ENCODE data around the gene C1orf226. TPM values are rescaled to one million over a fixed set of nuclear protein-coding genes. Genes with fewer than 3 reads are reported as not detected.

C1orf226 gene
- total RNA-seq, 1 donor from 2014 or later = 0.85 TPM

- Histone ChIP-seq H3K36me3 (peaks cover 0 to 19% of the 10 kb centered on the region in 2 donors), H3K27ac (no peak overlapping the region), H3K27me3 (no peaks in the 10 kb centered on the region), H3K4me3 (no peak overlapping the region), H3K4me1 (no peaks in the 10 kb centered on the region), H3K9me3 (no peaks in the 10 kb centered on the region)
- TF ChIP-seq, protein P1, sequence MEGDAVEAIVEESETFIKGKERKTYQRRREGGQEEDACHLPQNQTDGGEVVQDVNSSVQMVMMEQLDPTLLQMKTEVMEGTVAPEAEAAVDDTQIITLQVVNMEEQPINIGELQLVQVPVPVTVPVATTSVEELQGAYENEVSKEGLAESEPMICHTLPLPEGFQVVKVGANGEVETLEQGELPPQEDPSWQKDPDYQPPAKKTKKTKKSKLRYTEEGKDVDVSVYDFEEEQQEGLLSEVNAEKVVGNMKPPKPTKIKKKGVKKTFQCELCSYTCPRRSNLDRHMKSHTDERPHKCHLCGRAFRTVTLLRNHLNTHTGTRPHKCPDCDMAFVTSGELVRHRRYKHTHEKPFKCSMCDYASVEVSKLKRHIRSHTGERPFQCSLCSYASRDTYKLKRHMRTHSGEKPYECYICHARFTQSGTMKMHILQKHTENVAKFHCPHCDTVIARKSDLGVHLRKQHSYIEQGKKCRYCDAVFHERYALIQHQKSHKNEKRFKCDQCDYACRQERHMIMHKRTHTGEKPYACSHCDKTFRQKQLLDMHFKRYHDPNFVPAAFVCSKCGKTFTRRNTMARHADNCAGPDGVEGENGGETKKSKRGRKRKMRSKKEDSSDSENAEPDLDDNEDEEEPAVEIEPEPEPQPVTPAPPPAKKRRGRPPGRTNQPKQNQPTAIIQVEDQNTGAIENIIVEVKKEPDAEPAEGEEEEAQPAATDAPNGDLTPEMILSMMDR (IDR thresholded peaks at IDR 0.05) = no peak
- intact Hi-C loops (cut with DNase I) = no loop called here
- no peak for DNase-seq (ENCODE audit: low spot score in 2 of 2)
Observed at GRCh38 chr1:162360874-162361260, 20.7 kb upstream of the C1orf226 start.

GRCh38 chr1:162361349-162361748 lies 20.2 kb upstream of the C1orf226 start:
- TF ChIP-seq, protein P1 (IDR thresholded peaks at IDR 0.05) = no peak
- H3K9me3 ChIP-seq = no peaks in the 10 kb centered on the region
- no peak overlapping the region for H3K27ac ChIP-seq
- H3K36me3 ChIP-seq = peaks cover 0 to 14% of the 10 kb centered on the region in 2 donors
- intact Hi-C loops (cut with DNase I) = no loop called here
- no peaks in the 10 kb centered on the region for H3K4me1 ChIP-seq
- no peak for DNase-seq (ENCODE audit: low spot score in 2 of 2)
- no peaks in the 10 kb centered on the region for H3K27me3 ChIP-seq
- H3K4me3 ChIP-seq = no peak overlapping the region

- TF ChIP-seq, protein P1 (IDR thresholded peaks at IDR 0.05) = no peak
- H3K9me3 ChIP-seq = no peaks in the 10 kb centered on the region
- no peak overlapping the region for H3K27ac ChIP-seq
- H3K4me3 ChIP-seq = no peak overlapping the region
- no peaks in the 10 kb centered on the region for H3K4me1 ChIP-seq
- H3K27me3 ChIP-seq = no peaks in the 10 kb centered on the region
- intact Hi-C loops (cut with DNase I) = no loop called here
- no peak for DNase-seq (ENCODE audit: low spot score in 2 of 2)
- H3K36me3 ChIP-seq = peaks cover 7 to 17% of the 10 kb centered on the region in 2 donors
Observed at GRCh38 chr1:162363823-162364222, 17.7 kb upstream of the C1orf226 start.

DNA sequence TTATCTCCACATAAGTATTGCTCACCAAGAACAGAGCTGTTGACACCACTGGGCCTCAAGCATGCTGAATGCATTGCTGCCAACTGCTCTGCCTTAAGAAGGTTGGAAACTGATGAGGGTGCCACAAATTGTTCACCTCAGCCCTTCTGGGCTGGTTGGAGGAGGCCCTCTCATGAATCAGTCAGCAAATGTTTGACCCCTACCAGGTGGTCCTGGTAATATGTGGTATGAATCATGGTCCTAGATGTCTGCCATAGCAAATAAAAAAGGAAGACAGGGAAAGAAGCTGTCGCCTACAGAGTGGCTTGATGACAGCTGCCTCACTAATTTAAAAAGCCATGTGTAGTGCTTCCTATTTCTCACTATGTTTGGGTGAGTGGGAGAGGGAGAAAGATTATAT lies 17.0 kb upstream of the C1orf226 start:
- no peak overlapping the region for H3K4me3 ChIP-seq
- H3K27ac ChIP-seq = no peak overlapping the region
- H3K36me3 ChIP-seq = peaks cover 7 to 17% of the 10 kb centered on the region in 2 donors
- H3K9me3 ChIP-seq = no peaks in the 10 kb centered on the region
- H3K4me1 ChIP-seq = no peaks in the 10 kb centered on the region
- no peak for DNase-seq (ENCODE audit: low spot score in 2 of 2)
- TF ChIP-seq, protein P1 (IDR thresholded peaks at IDR 0.05) = no peak
- no peaks in the 10 kb centered on the region for H3K27me3 ChIP-seq
- intact Hi-C loops (cut with DNase I) = no loop called here

DNA sequence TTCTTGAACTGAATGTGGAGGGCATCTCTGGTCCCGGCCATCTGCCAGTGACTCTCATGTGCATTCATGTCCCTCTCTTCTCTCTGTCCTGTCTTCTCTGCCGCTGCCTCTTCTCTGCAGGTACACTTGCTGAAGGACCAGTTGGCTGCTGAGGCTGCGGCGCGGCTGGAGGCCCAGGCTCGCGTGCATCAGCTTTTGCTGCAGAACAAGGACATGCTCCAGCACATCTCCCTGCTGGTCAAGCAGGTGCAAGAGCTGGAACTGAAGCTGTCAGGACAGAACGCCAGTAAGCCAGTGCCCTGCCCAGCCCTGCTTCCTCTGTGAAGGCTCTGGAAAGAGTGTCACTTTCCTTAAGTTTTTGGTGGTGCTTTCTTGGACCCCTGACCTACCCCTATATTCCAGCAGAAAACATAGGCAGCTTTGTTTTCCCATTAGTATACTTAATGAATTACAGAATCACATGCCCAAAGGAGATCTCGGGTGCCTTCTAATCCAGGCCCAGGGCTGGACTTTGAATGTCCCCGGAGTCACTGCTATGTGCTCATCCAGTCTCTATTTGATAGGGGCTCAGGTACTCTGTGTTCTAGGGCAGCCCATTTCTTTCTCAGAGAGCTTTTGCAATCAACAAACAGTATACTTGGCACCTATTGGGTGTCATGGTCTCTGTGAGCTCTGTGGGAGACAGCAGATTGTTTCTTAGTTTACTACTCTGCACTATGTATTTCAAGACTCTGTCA lies 16.1 kb upstream of the C1orf226 start:
- TF ChIP-seq, protein P1 (IDR thresholded peaks at IDR 0.05) = no peak
- intact Hi-C loops (cut with DNase I) = no loop called here
- peaks cover 7 to 17% of the 10 kb centered on the region in 2 donors for H3K36me3 ChIP-seq
- H3K4me1 ChIP-seq = no peaks in the 10 kb centered on the region
- H3K27me3 ChIP-seq = no peaks in the 10 kb centered on the region
- H3K9me3 ChIP-seq = no peaks in the 10 kb centered on the region
- no peak for DNase-seq (ENCODE audit: low spot score in 2 of 2)
- H3K4me3 ChIP-seq = no peak overlapping the region
- no peak overlapping the region for H3K27ac ChIP-seq

Data from ascending aorta (tissue), 2 donors.